HT1080 (cell line): ENCODE data around the gene PCGF5. TPM values are rescaled to one million over a fixed set of nuclear protein-coding genes. Genes with fewer than 3 reads are reported as not detected.
"Not testable (repeated sequence)": the region's sequence is repeated elsewhere in the genome, so short reads cannot be mapped to it uniquely, and the experiment has no call there.

Experiments
- DNase-seq: peaks from one replicate; pipeline ENCODE4 v3.0.0-alpha.2; 2015; ENCODE audit warnings: low read depth
- total RNA-seq: library from RNA; depleted of rRNA; stranded (reverse); fragments of >200 nt; shearing (Covaris generic); gene quantifications from 2 replicates; pipeline ENCODE4 v1.2.3, GENCODE V29; 2014

PCGF5 gene
- total RNA-seq, 1 experiment from 2014 or later = 34.0 TPM

- no peak for DNase-seq
Observed at GRCh38 chr10:91284486-91285090, 64.1 kb downstream of the PCGF5 start.

- no peak for DNase-seq
Observed at GRCh38 chr10:91286572-91286971, 66.1 kb downstream of the PCGF5 start.

- peak; percentile 38 for DNase-seq
Observed at GRCh38 chr10:91287276-91287675, 66.8 kb downstream of the PCGF5 start.

GRCh38 chr10:91287912-91288311 is 67.4 kb downstream of the PCGF5 start:
- no peak for DNase-seq

GRCh38 chr10:91289305-91289704 is 68.8 kb downstream of the PCGF5 start:
- DNase-seq = no peak

- no peak for DNase-seq
Observed at GRCh38 chr10:91290607-91291006, 70.1 kb downstream of the PCGF5 start.

GRCh38 chr10:91294134-91294906 is 73.9 kb downstream of the PCGF5 start:
- no peak for DNase-seq

GRCh38 chr10:91295346-91295745 is 74.9 kb downstream of the PCGF5 start:
- no peak for DNase-seq

GRCh38 chr10:91296471-91296870 is 76.0 kb downstream of the PCGF5 start:
- peak; percentile 77 for DNase-seq

- DNase-seq = peak; percentile 74
Observed at GRCh38 chr10:91298224-91298871, 77.9 kb downstream of the PCGF5 start.

- no peak for DNase-seq
Observed at GRCh38 chr10:91299999-91300575, 79.6 kb downstream of the PCGF5 start.

GRCh38 chr10:91302946-91303345 is 82.5 kb downstream of the PCGF5 start:
- DNase-seq = not testable (repeated sequence)

- not testable (repeated sequence) for DNase-seq
Observed at GRCh38 chr10:91305979-91306378, 85.5 kb downstream of the PCGF5 start.

- no peak for DNase-seq
Observed at GRCh38 chr10:91307489-91307888, 87.0 kb downstream of the PCGF5 start.

- DNase-seq = no peak
Observed at GRCh38 chr10:91309711-91310110, 89.2 kb downstream of the PCGF5 start.

- no peak for DNase-seq
Observed at GRCh38 chr10:91311601-91312381, 91.3 kb downstream of the PCGF5 start.

GRCh38 chr10:91312382-91312733 is 91.9 kb downstream of the PCGF5 start:
- no peak for DNase-seq

GRCh38 chr10:91313796-91314485 is 93.5 kb downstream of the PCGF5 start:
- DNase-seq = peak; percentile 39

GRCh38 chr10:91316486-91316885 is 96.0 kb downstream of the PCGF5 start:
- DNase-seq = no peak

- no peak for DNase-seq
Observed at GRCh38 chr10:91317541-91317940, 97.1 kb downstream of the PCGF5 start.

- DNase-seq = no peak
Observed at GRCh38 chr10:91319336-91319735, 98.9 kb downstream of the PCGF5 start.
